ENCODE data around the gene TTC12. TPM values are rescaled to one million over a fixed set of nuclear protein-coding genes. Genes with fewer than 3 reads are reported as not detected.
A peak's percentile ranks its signal among the peaks of the same experiment; 100 is the strongest.

Gene TTC12
- total RNA-seq, 1 donor from 2014 or later, result 3.0 TPM

DNA sequence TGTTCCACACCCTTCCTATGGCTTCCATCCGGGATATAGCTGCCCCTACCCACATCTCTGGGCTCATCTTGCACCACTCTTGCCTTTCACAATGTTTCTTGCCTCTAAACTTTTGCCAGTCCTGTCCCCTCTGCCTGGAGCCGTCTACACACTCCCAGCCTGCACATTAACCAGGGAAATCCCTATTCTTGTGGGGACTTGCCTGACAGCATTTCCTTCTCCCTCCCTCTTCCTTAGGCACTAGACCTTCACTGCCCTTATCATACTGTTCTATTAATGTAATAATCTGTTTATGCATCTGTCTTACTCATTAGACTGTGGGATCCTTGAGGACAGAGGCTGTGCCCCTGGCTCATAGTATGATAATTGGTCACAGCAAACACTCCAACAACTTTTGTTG lies 5.8 kb upstream of the TTC12 start:
- no peak overlapping the region for H3K27ac ChIP-seq
- H3K36me3 ChIP-seq, result no peaks in the 10 kb centered on the region
- H3K4me3 ChIP-seq, result no peak overlapping the region
- no peak for DNase-seq (ENCODE audit: low spot score in 2 of 2)
- no peaks in the 10 kb centered on the region for H3K9me3 ChIP-seq
- TF ChIP-seq, protein P1, sequence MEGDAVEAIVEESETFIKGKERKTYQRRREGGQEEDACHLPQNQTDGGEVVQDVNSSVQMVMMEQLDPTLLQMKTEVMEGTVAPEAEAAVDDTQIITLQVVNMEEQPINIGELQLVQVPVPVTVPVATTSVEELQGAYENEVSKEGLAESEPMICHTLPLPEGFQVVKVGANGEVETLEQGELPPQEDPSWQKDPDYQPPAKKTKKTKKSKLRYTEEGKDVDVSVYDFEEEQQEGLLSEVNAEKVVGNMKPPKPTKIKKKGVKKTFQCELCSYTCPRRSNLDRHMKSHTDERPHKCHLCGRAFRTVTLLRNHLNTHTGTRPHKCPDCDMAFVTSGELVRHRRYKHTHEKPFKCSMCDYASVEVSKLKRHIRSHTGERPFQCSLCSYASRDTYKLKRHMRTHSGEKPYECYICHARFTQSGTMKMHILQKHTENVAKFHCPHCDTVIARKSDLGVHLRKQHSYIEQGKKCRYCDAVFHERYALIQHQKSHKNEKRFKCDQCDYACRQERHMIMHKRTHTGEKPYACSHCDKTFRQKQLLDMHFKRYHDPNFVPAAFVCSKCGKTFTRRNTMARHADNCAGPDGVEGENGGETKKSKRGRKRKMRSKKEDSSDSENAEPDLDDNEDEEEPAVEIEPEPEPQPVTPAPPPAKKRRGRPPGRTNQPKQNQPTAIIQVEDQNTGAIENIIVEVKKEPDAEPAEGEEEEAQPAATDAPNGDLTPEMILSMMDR (IDR thresholded peaks at IDR 0.05), result no peak
- intact Hi-C loops (cut with DNase I), result no loop called here
- H3K4me1 ChIP-seq, result peaks cover 0 to 2% of the 10 kb centered on the region in 2 donors
- H3K27me3 ChIP-seq, result no peaks in the 10 kb centered on the region

DNA sequence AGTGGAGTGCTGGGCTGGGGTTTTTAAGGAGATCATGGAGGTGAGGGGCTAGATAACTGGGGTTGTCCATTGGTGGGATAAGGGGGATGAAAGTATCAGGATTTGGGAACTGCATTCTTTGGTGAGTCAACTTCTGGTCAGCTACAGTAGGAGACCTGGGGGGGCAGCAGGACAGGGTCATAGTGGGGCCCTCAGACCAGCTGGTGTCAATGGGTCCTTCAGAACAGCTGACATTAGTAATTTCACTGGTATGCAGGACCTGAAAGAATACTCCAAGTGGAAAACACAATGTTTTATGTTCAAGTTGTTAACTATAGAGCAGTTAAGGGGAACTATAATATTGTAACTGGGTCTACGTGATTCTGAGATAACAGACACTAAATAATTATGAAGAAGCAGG lies 2.8 kb upstream of the TTC12 start:
- Histone ChIP-seq H3K9me3 (no peaks in the 10 kb centered on the region), H3K27ac (no peak overlapping the region), H3K4me3 (no peak overlapping the region), H3K27me3 (no peaks in the 10 kb centered on the region), H3K36me3 (no peaks in the 10 kb centered on the region), H3K4me1 (no peaks in the 10 kb centered on the region)
- no peak for DNase-seq (ENCODE audit: low spot score in 2 of 2)
- intact Hi-C loops (cut with DNase I), result loop anchor here (5.0 to 10.0 kb wide), 3 partner anchors 221 to 1237 kb away; partner anchors contain the start of genes NKAPD1, PIH1D2 and USP28
- TF ChIP-seq, protein P1 (IDR thresholded peaks at IDR 0.05), result no peak

DNA sequence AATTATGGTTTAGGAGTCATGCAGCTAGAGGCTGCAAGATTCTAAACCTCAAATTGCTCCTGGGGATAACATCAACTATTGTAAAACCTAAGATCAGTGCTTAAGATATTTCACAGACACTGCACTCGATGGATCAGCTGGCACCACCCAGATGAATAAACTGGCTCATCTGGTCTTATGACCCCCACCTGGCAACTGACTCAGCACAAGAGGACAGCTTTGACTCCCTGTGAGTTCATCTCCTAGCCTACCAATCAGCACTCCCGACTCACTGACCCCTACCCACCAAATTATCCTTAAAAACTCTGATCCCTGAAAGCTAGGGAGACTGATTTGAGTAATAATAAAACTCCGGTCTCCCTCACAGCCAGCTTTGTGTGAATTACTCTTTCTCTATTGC lies 782 bp upstream of the TTC12 start:
- no peak for DNase-seq (ENCODE audit: low spot score in 2 of 2)
- Histone ChIP-seq H3K4me3 (peak overlapping the region in 1 of 2 donors; percentile 72), H3K27me3 (no peaks in the 10 kb centered on the region), H3K9me3 (no peaks in the 10 kb centered on the region), H3K36me3 (peaks cover 0 to 5% of the 10 kb centered on the region in 2 donors), H3K27ac (peak overlapping the region; percentile 81 to 93), H3K4me1 (no peaks in the 10 kb centered on the region)
- intact Hi-C loops (cut with DNase I), result loop anchor here (5.0 to 10.0 kb wide), 3 partner anchors 219 to 1239 kb away; partner anchors contain the start of genes NKAPD1, PIH1D2 and USP28
- TF ChIP-seq, protein P1 (IDR thresholded peaks at IDR 0.05), result no peak

DNA sequence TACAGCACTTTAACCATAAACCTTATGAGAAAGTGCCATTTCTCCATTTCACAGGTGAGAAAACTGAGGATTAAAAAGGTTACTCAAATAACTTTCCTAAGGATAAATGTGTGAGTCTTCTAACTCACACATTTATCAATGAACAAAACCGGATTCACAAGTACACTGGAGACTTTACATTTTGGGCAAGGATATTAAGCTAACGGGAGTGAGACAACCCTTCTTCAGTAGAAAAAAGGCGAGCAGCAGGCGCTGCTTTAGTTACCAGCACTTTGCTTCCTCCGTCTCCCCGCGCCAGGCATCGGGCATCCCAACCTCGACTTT lies 356 bp upstream of the TTC12 start:
- H3K27me3 ChIP-seq, result no peaks in the 10 kb centered on the region
- peak overlapping the region; percentile 81 to 93 for H3K27ac ChIP-seq
- peaks cover 0 to 5% of the 10 kb centered on the region in 2 donors for H3K36me3 ChIP-seq
- H3K9me3 ChIP-seq, result no peaks in the 10 kb centered on the region
- H3K4me3 ChIP-seq, result peak overlapping the region; percentile 66 to 72
- TF ChIP-seq, protein P1 (IDR thresholded peaks at IDR 0.05), result no peak
- DNase-seq (ENCODE audit: low spot score in 2 of 2), result no peak
- no peaks in the 10 kb centered on the region for H3K4me1 ChIP-seq
- intact Hi-C loops (cut with DNase I), result loop anchor here (1.0 to 10.0 kb wide), 4 partner anchors 218 to 1239 kb away; partner anchors contain the start of genes NKAPD1, PIH1D2, USP28 and ZW10

DNA sequence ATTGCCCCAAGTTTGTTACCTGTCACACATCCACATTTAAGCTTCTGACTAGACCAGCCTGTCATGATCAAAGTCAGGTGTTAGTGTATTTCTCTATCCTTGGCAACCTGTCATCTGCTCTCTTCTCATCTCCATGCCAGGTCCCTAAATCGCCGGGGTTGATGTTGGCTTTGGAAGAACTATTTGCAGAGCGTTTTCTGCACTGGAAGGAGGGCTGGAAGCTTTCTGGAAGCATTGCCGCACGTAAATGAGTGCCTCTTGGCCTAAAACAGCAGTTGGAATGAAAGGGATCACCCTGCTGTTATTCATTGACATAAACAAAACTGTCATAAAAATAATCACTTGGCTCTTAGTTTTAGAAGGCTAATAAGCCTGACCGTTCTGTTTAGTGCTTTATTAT lies 1.4 kb downstream of the TTC12 start:
- DNase-seq (ENCODE audit: low spot score in 2 of 2), result no peak
- no peaks in the 10 kb centered on the region for H3K27me3 ChIP-seq
- H3K9me3 ChIP-seq, result no peaks in the 10 kb centered on the region
- H3K36me3 ChIP-seq, result peaks cover 5 to 7% of the 10 kb centered on the region in 2 donors
- intact Hi-C loops (cut with DNase I), result loop anchor here (5.0 to 10.0 kb wide), 2 partner anchors 1089 to 1241 kb away; partner anchors contain the start of genes NKAPD1, PIH1D2 and PTS
- TF ChIP-seq, protein P1 (IDR thresholded peaks at IDR 0.05), result no peak
- H3K4me1 ChIP-seq, result no peaks in the 10 kb centered on the region
- no peak overlapping the region for H3K4me3 ChIP-seq
- peak overlapping the region in 1 of 2 donors; percentile 93 for H3K27ac ChIP-seq
